GM23248 (cell line): ENCODE results near the gene CFAP57.

ENCODE experiments used
- EZH2 ChIP-seq: fragments of 200-600 bp; sonication (generic); IDR thresholded peaks from 2 replicates; pipeline ENCODE4 v1.6.1; 2018; ENCODE audit warnings: antibody characterized with exemption, mild to moderate bottlenecking; ENCODE audit not compliant: insufficient read depth, poor library complexity, severe bottlenecking
- EZH2phosphoT487 ChIP-seq: fragments of 200-600 bp; sonication (generic); IDR thresholded peaks from 2 replicates; pipeline ENCODE4 v1.6.1; 2018; ENCODE audit warnings: antibody characterized with exemption, moderate library complexity, mild to moderate bottlenecking, low read depth; ENCODE audit not compliant: insufficient read depth

DNA sequence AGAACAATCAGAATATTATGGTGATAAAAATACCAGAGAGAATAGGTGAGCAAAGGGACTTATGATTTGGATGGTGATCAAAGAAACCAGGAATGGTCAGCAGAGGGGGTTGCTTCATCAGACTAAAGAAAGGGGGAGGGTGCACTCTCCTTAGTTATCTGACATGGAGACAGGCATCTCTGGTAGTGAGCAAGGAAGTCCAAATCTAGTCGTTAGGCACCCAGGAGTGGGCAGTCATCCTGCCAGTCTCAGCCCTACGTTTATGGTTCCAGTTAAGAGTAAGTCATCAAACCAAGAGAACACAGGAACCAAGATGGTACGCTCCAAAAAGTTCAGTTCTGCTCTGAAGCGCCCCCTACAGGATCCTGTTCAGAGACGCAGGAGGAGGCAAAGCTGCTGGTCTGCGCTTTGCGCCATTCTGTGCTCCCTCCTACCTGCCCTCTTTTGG, 28.7 kb upstream of the CFAP57 start:
- TF ChIP-seq EZH2 (no peak), EZH2phosphoT487 (no peak)
